GM20431 (cell line): Measurements from ENCODE around the gene NUP62.

Source experiments
- in situ Hi-C: fragments of 300-500 bp; cut with MseI, MboI; formaldehyde crosslinking; loops from one replicate; pipeline ENCODE4 v1.15.0; 2020; ENCODE audit warnings: low sequenced_read_pairs; ENCODE audit not compliant: unreplicated experiment

The NUP62 gene

DNA sequence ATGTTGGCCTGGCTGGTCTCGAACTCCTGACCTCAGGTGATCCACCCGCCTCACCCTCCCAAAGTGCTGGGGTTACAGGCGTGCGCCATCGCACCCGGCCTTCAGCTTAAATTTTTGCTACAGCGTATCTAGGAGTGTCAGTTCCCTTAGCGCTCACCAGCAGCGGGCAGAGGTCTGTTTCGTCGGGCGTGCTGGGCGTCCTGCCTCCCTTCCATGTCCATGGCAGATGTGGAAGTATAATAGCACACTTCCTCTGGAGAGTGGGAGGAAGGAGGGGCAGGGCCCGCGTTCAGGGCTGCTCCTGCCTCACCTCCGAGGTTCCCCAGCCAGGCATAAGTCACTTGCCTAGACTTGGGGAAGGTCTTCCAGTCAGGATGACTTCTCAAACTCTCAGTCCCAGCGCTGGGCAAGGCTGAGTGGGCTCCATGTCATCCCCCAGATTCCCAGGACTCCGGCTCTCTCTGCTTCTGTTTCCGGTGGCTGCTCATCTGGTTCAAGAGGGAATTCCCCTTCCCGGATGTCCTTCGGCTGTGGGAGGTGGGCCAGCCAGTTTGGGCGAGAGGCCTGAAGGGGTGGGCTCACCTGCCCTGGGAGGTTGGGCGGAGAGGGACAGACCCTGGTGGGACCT is 42.2 kb downstream of the NUP62 start:
- in situ Hi-C loops = no loop called here

DNA sequence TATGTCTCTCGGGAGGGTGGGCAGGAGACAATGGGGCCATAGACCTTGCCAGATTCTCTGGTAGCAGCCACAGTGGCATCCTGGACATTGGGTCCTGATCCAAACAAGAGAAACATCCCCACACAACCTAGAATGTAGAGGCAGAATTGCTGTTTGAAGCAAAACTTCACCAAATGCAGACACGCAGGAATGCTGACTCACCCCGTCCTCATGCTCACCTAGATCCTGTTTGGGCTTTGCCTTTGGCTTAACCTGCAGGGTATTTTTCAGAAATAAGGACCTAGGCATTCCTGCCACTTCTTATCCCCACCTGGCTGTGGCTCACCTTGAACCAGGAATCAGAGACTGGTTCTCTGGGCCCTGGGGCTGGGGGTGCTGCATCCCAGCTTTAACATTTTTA is 44.5 kb downstream of the NUP62 start:
- in situ Hi-C loops = no loop called here

DNA sequence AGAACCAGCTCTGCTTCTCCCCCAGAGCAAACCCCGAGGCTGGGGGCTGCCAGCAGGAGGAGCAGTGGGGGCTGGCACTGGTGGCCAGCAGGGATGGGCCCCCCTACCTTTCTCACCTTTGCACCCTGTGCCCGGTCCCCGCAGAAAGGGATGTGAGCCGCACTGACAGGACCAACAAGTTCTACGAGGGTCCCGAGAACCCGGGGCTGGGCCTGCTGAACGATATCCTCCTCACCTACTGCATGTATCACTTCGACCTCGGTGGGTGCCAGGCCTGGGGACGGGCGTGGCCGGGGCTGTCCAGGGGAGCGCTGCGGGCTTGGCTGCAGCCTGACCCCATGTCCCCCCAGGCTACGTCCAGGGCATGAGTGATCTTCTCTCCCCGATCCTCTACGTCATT is 45.2 kb downstream of the NUP62 start:
- in situ Hi-C loops = no loop called here

DNA sequence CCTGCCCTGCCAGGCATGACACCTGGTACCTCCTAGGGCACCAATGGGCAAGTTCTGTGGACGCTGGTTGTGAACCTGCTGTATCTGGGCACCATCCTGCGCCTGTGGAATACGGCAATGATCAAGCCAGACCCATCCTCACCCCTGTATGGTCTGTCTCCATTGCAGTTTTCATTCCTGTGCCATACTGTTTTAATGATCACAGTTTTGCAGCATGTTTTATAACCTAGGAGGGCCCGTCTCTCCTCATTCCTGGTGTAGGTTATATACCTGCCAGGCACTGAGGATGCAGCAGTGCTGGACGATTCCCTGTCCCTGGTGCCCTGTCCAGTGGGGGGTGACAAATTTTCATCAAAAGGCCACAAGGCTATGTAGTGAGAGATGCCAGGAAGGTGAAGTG is 46.2 kb downstream of the NUP62 start:
- in situ Hi-C loops = no loop called here

DNA sequence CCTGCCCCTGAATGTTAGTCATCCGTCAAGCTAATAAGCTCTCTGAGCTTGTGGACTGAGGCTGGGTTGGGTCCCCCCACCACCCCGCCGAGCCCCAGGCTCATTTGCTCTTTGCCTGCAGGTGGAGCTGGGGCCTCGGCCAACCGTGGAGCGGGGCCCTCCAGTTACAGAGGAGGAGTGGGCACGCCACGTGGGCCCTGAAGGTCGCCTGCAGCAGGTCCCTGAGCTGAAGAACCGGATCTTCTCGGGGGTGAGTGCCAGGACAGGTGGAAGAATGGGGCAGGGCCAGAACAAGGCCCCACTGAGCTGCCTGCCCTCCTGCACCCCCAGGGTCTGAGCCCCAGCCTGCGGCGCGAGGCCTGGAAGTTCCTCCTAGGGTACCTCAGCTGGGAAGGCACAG is 46.7 kb downstream of the NUP62 start:
- in situ Hi-C loops = no loop called here

DNA sequence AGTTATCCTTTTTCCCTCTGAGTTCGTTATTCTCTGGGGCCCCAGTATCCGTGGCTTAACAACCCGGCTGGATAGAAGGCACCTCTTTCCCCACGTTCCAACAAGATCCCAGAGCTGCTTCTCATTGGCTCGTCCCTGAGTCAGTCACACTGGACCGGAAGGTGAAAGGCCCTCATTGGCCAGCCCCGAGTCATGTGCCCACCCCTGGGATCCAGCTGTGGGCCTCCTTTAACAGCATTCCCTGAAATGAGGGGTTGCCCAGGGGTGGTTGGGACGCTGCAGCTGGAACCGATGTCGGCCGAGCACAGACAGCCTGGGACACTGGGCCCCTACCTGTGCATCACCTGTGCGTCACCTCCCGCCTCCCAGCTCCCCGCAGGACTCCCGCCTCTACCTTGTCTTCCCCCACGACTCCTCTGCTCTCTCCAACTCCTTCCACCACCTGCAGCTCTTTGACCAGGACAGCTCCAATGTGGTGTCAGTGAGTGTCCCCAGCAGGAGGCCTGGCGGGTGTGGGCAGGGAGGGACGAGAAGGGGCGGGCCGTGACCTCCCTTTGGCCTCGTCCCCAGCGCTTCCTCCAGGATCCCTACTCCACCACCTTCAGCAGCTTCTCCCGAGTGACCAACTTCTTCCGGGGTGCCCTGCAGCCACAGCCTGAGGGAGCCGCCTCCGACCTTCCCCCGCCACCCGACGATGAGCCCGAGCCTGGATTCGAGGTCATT is 47.5 kb downstream of the NUP62 start:
- in situ Hi-C loops = no loop called here

DNA sequence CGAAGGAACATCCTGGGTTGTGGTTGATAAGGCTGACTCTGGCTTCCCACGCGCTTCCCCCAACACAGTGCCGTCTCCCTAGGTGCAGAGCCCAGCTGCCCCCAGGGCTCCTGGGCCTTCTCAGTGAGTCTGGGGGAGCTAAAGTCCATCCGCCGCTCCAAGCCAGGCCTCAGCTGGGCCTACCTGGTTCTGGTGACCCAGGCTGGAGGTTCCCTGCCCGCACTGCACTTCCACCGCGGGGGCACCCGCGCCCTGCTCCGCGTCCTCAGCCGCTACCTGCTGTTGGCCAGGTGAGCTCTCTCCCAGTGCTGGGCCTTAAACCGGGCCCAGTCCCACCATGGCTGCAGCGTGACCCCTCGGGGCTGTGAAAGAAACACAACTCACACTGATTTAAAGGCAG is 48.1 kb downstream of the NUP62 start:
- in situ Hi-C loops = no loop called here

DNA sequence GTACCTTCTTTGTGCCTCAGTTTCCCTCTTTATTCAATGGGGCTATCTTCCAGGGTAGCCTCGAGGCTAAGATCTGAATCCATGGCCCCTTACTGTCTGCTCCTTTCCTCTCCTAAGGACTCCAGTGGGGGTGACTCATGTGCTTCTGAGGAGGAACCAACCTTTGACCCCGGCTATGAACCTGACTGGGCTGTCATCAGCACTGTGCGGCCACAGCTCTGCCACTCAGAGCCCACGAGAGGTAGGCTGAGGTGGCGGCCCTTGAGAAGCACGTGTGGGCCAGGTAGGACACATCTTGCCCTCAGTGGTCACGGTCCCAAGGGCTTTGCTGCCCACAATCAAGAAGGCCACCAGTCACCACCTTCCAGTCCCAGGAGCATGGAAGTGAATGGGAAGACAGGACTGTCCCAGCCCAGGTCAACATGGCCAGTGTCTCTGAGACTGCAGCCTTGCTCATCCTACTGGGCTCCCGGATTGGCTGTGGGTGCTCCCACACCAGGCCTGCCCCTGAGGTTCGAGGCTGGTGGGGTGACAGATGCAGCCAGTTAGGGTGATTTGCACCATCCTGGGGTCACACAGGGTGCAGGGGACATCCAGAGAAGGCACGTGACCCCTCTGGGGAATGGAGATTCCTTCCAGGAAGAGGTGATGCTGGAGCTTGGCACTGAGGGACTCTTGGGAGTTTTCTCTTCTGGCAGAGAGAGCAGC is 49.0 kb downstream of the NUP62 start:
- in situ Hi-C loops = no loop called here

DNA sequence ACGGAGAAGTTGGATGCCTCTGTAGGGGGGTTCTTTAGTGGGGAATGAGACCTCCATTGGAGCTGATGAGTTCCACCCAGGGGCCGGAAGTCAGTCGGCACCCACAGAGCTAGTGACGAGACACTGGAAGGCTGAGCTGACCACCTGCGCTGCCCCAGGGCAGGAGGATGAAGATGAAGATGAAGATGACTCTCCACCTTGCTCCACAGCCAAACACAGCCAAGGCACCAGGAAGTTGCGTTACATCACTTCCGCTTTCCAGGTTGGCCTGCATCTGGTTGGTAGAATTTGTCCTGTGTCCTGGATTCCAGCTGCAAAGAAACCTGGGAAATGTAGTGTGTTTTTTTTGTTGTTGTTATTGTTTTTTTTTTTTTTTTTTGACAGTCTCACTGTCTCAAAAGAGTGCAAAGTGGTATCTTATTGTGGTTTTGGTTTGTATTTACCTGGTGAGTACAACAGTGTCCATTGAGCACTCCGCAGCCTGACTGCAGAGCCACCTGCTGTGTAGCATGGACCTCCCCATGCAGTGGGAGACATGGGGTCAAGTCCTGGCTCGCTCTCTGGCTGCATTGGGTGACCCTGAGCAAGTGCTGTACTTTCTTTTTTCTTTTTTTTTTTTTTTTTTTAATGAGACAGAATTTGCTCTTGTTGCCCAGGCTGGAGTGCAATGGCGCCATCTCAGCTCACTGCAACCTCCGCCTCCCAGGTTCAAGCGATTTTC is 49.9 kb downstream of the NUP62 start:
- in situ Hi-C loops = no loop called here

DNA sequence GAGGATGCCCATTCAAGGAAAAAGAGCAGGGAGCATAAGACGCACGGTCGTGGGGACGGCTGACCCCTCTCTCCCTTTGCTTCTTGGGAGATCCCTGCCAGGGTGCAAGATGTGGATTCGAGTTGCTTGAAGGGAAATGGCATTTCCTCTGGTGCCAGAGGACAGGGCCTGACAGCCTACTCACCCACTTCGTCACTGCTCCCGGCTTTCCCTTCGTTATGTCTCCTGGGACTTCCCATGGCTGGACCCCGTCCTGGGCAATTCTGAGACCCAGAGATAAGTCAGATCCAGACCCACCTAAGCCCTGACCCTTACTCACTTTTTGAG is 50.6 kb downstream of the NUP62 start:
- in situ Hi-C loops = no loop called here

DNA sequence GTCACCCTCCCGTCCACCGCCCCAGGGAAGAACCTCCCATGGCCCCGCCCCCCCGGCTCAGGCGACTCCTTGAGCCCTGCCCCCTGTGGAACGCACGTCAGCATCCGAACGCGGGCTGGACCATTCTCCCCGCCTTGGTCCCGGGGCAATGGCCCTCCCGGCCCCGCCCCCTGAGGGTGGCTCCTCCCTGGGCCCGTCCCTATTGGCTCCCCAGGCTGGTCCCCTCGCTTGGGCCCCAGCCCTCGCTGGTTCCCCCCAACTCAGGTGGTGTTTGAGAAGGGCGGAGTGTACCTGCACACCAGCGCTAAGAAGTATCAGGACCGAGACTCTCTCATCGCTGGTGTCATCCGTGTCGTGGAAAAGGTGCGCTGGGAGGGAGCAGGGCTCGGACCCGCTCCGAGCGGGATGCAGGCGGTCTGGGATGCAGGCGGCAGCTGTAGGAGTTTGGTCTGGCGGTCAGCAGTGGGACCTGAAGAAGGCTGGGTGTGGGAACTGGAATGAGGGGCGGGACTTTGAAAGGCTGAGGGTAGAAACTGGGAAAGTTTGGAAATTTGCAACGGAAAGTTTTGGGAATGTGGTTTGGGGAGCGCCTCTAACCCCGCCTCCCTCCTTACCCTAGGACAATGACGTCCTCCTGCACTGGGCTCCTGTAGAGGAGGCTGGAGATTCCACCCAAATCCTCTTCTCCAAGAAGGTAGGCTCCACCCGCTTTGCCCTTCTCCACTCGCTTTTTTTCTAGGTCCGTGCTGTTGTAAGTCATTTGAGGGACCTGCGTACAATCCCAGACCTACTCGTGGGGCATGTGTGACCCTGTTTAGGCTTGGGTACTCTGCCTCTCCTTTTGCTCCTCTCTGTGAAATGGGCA is 51.2 kb downstream of the NUP62 start:
- in situ Hi-C loops = no loop called here

DNA sequence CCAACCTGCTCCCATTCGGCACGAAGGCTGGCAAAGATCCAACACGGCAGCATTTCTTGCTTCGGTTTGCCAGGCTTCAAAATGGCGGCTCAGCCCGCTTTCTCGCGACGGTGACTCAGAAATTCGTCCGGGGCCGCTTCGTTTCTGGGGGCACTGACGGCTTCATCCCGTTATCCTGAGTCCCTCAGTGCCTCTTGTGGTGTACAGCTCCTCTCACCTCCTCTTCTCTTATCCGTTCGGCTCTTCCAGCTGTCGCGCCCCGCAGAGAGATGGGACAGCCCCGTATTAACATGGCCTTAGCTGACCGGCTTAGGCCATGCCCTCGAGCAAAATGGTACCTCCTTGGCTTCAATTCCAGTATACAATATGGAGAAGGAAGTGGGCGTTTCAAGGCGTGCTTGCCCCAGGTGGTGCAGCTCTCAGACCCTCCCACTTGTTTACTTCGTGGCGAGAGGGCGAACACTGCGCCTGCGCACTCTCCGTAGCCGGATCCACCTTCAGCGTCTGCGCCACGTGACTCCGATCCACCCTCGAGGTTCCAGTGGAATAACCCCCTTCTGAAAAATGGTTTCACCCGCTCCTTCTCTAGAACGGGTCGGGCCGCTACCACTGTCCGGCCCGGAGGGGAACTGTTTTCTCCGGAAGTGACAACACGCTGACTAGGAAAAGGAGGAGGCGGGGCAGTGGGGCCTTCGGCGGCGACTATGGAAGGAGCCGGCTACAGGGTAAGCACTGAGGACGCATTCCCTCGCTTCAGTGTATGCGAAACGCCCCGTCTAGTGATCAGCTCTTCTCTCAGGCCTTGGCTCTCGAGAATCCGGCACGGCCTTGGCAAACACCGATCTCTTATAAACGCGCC is 52.1 kb downstream of the NUP62 start, which contains the start of the genes AKT1S1 and TBC1D17:
AKT1S1 (minus strand) TSS at position 336 of the 859 bp plus-strand sequence. CDS start 4,060 bp downstream, outside the sequence.
TBC1D17 (plus strand) TSS at position 683 of the 859 bp plus-strand sequence; CDS start at position 705, 22 bp downstream.
- in situ Hi-C loops = no loop called here

DNA sequence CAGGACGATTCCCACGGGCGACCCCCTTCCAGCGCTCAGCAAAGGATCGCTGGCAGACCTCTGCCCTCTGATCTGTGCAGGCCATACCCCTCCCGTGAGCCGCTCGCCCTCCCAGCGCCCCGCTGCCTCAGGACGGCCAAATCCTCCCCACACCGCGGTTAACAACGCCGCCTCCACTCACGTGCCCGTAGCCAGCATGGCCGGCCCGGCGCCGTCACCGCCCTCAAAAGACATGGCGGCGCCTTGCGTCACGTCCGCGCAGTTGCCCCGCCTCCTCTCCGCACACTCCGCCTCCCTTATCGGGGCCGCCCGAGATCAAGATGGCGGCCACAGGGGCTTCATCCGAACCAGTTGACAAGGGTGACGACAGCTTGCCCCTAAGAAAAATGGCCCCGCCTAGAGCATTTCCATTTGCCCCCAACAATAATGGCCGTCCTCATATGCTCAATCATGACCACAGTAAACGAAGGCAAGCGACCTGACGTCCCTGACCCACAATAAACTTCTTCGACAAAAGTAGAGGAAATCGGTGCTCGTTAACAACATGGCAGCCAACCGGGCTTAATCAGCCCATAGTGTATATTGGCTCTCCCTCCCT is 52.8 kb downstream of the NUP62 start:
- in situ Hi-C loops = no loop called here

DNA sequence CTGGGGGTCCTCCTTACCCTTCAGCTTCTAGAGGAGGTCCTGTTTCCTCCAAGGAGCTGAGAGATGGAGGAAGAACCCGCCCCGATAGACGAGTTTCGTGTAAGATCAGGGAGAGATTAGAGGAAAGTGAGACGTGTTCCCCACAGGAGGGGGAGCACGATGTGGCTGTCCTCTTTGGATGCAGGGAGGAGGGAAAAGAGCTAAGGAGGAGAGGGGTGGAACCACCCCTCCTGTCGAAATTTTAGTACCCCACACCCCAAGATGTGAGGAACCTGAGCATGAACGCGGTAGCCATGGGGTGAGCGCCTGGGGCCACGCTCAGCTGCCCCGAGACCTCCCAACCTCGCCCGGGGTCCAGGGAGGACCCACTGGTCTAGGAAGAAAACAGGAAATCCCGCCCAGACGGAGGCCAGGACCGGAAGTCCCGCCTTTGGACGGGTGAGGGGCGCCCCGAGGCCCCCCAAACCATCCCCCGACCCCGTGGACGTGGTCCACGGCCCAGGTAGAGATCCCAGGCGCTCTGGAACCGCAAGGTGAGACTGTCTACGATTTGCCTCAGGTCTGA is 53.4 kb downstream of the NUP62 start:
- in situ Hi-C loops = no loop called here

DNA sequence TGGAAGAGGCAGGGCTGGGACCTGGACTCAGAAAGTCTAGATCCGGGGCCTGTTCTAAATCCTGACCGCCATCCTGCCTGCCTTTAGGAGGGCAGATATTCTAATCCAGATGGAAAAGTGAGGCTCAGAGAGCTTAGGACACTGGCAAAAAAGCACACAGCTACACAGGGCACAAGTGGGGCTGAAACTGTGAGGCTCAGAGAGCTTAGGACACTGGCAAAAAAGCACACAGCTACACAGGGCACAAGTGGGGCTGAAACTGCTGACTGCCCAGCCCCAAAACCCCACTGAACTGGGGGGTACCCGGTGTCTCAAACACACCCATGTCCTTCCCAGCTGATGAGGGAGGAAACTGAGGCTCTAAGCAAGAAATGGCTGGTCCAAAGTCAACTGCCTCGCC is 54.1 kb downstream of the NUP62 start:
- in situ Hi-C loops = no loop called here

DNA sequence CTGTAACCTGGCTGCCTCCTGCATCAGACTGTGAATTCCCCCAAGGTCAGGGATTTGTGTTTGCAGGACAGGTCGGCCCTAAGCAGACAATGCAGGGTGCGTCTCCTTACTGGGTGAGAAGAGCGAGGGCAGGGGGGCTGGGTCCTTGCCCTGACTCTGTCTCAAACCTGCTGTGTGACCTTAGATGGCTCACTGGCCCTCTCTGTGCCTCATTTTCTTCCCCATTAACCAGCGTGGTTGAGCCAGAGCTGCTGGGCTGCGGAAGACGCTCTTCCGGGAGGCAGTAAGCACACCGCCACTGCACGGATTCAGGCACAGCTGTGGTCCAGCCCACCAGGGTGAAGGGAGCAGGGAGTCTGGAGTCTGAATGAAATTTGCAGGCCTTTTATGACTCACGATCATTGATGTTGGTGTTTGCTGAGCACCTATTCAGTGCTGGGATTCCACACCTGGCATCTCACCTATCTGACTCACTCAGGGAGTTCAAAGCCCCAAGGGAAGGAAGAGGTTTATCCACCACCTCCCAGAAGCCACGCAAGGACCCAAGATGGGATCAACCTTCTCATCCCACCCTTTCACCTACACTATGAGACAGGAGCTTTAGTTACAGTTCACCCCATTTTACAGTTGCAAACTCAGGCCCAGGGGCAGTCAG is 54.7 kb downstream of the NUP62 start:
- in situ Hi-C loops = no loop called here

DNA sequence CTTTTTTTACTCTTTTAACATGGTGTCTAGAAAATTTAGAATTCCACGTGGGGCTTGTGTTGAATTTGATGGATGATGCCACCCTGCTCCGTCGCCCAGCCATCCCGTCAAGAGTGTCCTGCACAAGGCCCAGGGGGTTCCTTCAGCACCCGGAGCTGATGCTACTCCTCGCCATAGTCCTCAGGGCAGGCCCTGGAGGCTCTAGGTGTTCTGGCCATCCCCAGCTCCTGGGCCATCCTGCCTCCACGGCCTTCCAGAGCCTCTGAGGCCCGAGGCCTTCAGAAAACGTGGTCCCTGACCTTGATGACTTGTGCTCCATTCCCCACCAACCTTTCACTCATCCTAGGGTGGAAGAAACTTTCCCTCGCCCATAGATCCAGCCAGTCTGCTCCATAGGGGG is 55.5 kb downstream of the NUP62 start:
- in situ Hi-C loops = no loop called here

DNA sequence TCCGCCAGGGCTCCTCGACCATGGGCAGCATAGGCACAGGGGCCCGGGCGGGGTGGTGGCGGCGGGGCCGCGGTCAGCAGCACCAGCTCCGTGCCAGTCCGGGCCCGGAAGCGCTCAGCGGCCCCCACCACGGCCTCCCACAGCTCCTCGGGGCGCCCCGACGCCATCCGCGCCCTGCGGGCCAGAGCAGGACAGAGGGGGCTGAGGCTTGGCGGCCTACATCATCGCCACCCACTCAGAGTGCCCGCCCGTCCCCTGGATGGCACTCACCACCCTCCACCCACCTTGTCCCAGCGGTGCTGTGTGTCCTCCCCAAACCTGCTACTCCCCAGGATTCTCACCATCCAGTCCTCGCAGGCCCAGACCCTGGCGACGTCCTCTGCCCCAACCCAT is 56.2 kb downstream of the NUP62 start:
- in situ Hi-C loops = no loop called here
